ENCODE results near the gene TDRD10. TPM values are rescaled to one million over a fixed set of nuclear protein-coding genes. Genes with fewer than 3 reads are reported as not detected.

Gene TDRD10
- total RNA-seq, 1 donor from 2014 or later, result 5.3 TPM

- DNase-seq, result peak; percentile 15
Observed at GRCh38 chr1:154557248-154557938, 55.4 kb downstream of the TDRD10 start.

GRCh38 chr1:154557939-154558719 lies 56.1 kb downstream of the TDRD10 start, which contains the start of gene UBE2Q1:
TSS of gene UBE2Q1 (minus strand) at chr1:154558662. CDS start at chr1:154558553, 109 bp downstream.
- DNase-seq, result peak; percentile 54

- peak; percentile 99 for DNase-seq
Observed at GRCh38 chr1:154558720-154559465, 56.9 kb downstream of the TDRD10 start.

GRCh38 chr1:154559466-154560044 lies 57.5 kb downstream of the TDRD10 start:
- DNase-seq, result peak; percentile 97

- DNase-seq, result no peak
Observed at GRCh38 chr1:154565876-154566275, 63.9 kb downstream of the TDRD10 start.

GRCh38 chr1:154567386-154568156 lies 65.6 kb downstream of the TDRD10 start, which contains the start of gene CHRNB2:
TSS of gene CHRNB2 (plus strand) at chr1:154567778. CDS start at chr1:154568045, 267 bp downstream.
- peak; percentile 65 for DNase-seq

- DNase-seq, result no peak
Observed at GRCh38 chr1:154568157-154568815, 66.3 kb downstream of the TDRD10 start.

GRCh38 chr1:154571244-154571963 lies 69.4 kb downstream of the TDRD10 start:
- DNase-seq, result no peak

- no peak for DNase-seq
Observed at GRCh38 chr1:154571964-154572288, 69.9 kb downstream of the TDRD10 start.

- no peak for DNase-seq
Observed at GRCh38 chr1:154572468-154573167, 70.6 kb downstream of the TDRD10 start.

- no peak for DNase-seq
Observed at GRCh38 chr1:154573168-154573510, 71.1 kb downstream of the TDRD10 start.

GRCh38 chr1:154574716-154575115 lies 72.7 kb downstream of the TDRD10 start:
- no peak for DNase-seq

GRCh38 chr1:154575147-154575927 lies 73.3 kb downstream of the TDRD10 start:
- DNase-seq, result no peak

- no peak for DNase-seq
Observed at GRCh38 chr1:154575951-154576566, 74.0 kb downstream of the TDRD10 start.

- no peak for DNase-seq
Observed at GRCh38 chr1:154577346-154578057, 75.5 kb downstream of the TDRD10 start.

GRCh38 chr1:154578058-154578418 lies 76.0 kb downstream of the TDRD10 start:
- no peak for DNase-seq

- no peak for DNase-seq
Observed at GRCh38 chr1:154579374-154579773, 77.4 kb downstream of the TDRD10 start.

- DNase-seq, result no peak
Observed at GRCh38 chr1:154581766-154582165, 79.7 kb downstream of the TDRD10 start.
